HepG2 (cell line): ENCODE results near the gene ADAMTS18. TPM values are rescaled to one million over a fixed set of nuclear protein-coding genes. Genes with fewer than 3 reads are reported as not detected.

Experiments used
- CCAR2 ChIP-seq: fragments of 200-400 bp; formaldehyde crosslinking; optimal IDR thresholded peaks from 2 replicates; pipeline ENCODE3; 2018; ENCODE audit warnings: low read depth, mild to moderate bottlenecking, low read length, moderate library complexity
- DRAP1 ChIP-seq: IDR thresholded peaks from 2 replicates; pipeline ENCODE4 v1.6.1; 2016; ENCODE audit warnings: missing genetic modification reagents, missing compliant biosample characterization
- HMG20B ChIP-seq: conservative IDR thresholded peaks from 2 replicates; pipeline ENCODE4 v1.6.1; 2016; ENCODE audit warnings: missing genetic modification reagents, missing compliant biosample characterization
- HOXA7 ChIP-seq: sonication (generic); formaldehyde crosslinking; IDR thresholded peaks from 2 replicates; pipeline ENCODE4 v1.8.1; 2022; ENCODE audit warnings: mild to moderate bottlenecking, missing genetic modification reagents, moderate library complexity
- KDM3A ChIP-seq: IDR thresholded peaks from 2 replicates; pipeline ENCODE4 v1.6.1; 2018; ENCODE audit warnings: low read depth, missing compliant biosample characterization
- KIAA2018 ChIP-seq: sonication (generic); formaldehyde crosslinking; IDR thresholded peaks from 2 replicates; pipeline ENCODE4 v1.5.0; 2020; ENCODE audit warnings: mild to moderate bottlenecking, missing genetic modification reagents, borderline replicate concordance
- NCOA5 ChIP-seq: sonication (generic); formaldehyde crosslinking; IDR thresholded peaks from 2 replicates; pipeline ENCODE4 v1.4.0; 2020; ENCODE audit warnings: missing genetic modification reagents
- TFDP1 ChIP-seq: IDR thresholded peaks from 2 replicates; pipeline ENCODE4 v1.6.1; 2016; ENCODE audit warnings: missing compliant biosample characterization, missing genetic modification reagents, borderline replicate concordance
- ZMYM3 ChIP-seq: sonication (generic); formaldehyde crosslinking; IDR thresholded peaks from 2 replicates; pipeline ENCODE4 v1.5.1; 2020; ENCODE audit warnings: mild to moderate bottlenecking, missing genetic modification reagents
- ZNF460 ChIP-seq: sonication (generic); formaldehyde crosslinking; IDR thresholded peaks from 2 replicates; pipeline ENCODE4 v1.5.1; 2020; ENCODE audit warnings: missing genetic modification reagents, mild to moderate bottlenecking, borderline replicate concordance
- polyA plus RNA-seq, 8 experiments: library from polyadenylated mRNA; depleted of rRNA in 3 of 8; stranded (reverse) in 7 of 8; unstranded in 1 of 8; fragments of >200 nt; fragmentation: Illumina TruSeq in 4 of 8; extraction: Trizol in 4 of 8; gene quantifications; 2 replicates each; pipeline versions ENCODE4 v1.2.1 to v1.2.3, GENCODE V29; 2011 to 2016; ENCODE audit warnings: low read depth in 4 of 8, missing spikeins in 1 of 8, mixed read lengths in 1 of 8; ENCODE audit not compliant: insufficient read depth in 1 of 8
- total RNA-seq, 5 experiments: library from RNA; depleted of rRNA; stranded (reverse); fragments of >200 nt; fragmentation: Illumina TruSeq; extraction: Trizol; gene quantifications; 2 replicates each; pipeline ENCODE4 v1.2.3, GENCODE V29; 2016; ENCODE audit warnings: low read depth in 1 of 5
- TF ChIP-seq, protein P1 (sequence below): IDR thresholded peaks from 2 replicates; pipeline ENCODE4 v1.6.1; 2012; ENCODE audit warnings: low read length, improper control_type of control experiment
- TF ChIP-seq, protein P2 (sequence below): sonication (generic); formaldehyde crosslinking; IDR thresholded peaks from 2 replicates; pipeline ENCODE4 v1.5.0; 2020; ENCODE audit warnings: mild to moderate bottlenecking, missing genetic modification reagents
- TF ChIP-seq, protein P3 (sequence below): sonication (generic); formaldehyde crosslinking; IDR thresholded peaks from 2 replicates; pipeline ENCODE4 v1.8.0; 2023; ENCODE audit warnings: mild to moderate bottlenecking, missing genetic modification reagents

ADAMTS18 gene
- total and polyA plus RNA-seq, 2 of the 13 experiments (the other 11 are each of a cell fraction or from before 2014, with no cell fraction given): 0.01 TPM; not detected in 1

DNA sequence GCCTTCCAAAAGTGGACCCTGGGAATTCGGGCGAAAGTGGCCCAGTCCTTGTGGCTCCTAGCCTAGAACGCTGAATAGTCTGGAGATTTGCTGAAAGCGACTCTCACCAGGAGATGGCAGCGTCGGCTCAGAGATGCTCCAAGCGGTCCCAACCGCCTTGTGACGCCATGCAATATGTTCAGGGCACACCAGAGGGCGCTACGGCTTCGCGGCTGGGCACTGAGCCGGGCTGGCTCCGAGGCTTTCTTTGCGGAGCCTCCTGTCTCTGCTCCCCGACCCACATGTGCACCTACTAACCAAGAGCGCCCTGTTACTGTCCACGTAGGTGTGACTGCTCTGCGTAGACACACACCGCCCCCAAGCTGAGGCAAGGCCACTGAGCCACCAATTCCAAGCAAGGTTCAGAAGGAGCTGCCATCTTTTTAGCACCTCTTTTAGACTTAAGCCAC lies 198.7 kb downstream of the ADAMTS18 start (continued):
- TF ChIP-seq, protein P1, sequence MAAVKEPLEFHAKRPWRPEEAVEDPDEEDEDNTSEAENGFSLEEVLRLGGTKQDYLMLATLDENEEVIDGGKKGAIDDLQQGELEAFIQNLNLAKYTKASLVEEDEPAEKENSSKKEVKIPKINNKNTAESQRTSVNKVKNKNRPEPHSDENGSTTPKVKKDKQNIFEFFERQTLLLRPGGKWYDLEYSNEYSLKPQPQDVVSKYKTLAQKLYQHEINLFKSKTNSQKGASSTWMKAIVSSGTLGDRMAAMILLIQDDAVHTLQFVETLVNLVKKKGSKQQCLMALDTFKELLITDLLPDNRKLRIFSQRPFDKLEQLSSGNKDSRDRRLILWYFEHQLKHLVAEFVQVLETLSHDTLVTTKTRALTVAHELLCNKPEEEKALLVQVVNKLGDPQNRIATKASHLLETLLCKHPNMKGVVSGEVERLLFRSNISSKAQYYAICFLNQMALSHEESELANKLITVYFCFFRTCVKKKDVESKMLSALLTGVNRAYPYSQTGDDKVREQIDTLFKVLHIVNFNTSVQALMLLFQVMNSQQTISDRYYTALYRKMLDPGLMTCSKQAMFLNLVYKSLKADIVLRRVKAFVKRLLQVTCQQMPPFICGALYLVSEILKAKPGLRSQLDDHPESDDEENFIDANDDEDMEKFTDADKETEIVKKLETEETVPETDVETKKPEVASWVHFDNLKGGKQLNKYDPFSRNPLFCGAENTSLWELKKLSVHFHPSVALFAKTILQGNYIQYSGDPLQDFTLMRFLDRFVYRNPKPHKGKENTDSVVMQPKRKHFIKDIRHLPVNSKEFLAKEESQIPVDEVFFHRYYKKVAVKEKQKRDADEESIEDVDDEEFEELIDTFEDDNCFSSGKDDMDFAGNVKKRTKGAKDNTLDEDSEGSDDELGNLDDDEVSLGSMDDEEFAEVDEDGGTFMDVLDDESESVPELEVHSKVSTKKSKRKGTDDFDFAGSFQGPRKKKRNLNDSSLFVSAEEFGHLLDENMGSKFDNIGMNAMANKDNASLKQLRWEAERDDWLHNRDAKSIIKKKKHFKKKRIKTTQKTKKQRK: no peak
- peak; percentile 96 for TF ChIP-seq KDM3A (CRISPR knock-in tag)
- TF ChIP-seq HMG20B: no peak
- no peak for TF ChIP-seq CCAR2
- TF ChIP-seq, protein P2, sequence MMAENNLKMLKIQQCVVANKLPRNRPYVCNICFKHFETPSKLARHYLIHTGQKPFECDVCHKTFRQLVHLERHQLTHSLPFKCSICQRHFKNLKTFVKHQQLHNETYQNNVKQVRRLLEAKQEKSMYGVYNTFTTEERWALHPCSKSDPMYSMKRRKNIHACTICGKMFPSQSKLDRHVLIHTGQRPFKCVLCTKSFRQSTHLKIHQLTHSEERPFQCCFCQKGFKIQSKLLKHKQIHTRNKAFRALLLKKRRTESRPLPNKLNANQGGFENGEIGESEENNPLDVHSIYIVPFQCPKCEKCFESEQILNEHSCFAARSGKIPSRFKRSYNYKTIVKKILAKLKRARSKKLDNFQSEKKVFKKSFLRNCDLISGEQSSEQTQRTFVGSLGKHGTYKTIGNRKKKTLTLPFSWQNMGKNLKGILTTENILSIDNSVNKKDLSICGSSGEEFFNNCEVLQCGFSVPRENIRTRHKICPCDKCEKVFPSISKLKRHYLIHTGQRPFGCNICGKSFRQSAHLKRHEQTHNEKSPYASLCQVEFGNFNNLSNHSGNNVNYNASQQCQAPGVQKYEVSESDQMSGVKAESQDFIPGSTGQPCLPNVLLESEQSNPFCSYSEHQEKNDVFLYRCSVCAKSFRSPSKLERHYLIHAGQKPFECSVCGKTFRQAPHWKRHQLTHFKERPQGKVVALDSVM (CRISPR knock-in tag): no peak
- TF ChIP-seq HOXA7 (CRISPR knock-in tag): no peak
- no peak for TF ChIP-seq KIAA2018 (CRISPR knock-in tag)
- no peak for TF ChIP-seq ZNF460 (CRISPR knock-in tag)
- TF ChIP-seq, protein P3, sequence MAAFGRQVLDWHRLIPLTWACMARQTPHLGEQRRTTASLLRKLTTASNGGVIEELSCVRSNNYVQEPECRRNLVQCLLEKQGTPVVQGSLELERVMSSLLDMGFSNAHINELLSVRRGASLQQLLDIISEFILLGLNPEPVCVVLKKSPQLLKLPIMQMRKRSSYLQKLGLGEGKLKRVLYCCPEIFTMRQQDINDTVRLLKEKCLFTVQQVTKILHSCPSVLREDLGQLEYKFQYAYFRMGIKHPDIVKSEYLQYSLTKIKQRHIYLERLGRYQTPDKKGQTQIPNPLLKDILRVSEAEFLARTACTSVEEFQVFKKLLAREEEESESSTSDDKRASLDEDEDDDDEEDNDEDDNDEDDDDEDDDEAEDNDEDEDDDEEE (CRISPR knock-in tag): no peak
- TF ChIP-seq TFDP1 (CRISPR knock-in tag): no peak
- no peak for TF ChIP-seq NCOA5 (CRISPR knock-in tag)
- TF ChIP-seq ZMYM3 (CRISPR knock-in tag): no peak
- TF ChIP-seq DRAP1 (CRISPR knock-in tag): peak; percentile 55; the same call in 1 of the 2 replicates
